Vagina (tissue), 2 donors: Measurements from ENCODE around the gene RPS6KA2.

Experiments
- CTCF ChIP-seq, 3 experiments: fragments of 450-650 bp in 2 of 3; fragments of 200-600 bp in 1 of 3; sonication (generic) in 1 of 3; IDR thresholded peaks; one replicate each; pipeline ENCODE4 v1.5.1; 2017 to 2019; ENCODE audit warnings: antibody characterized with exemption in 3 of 3, mild to moderate bottlenecking in 2 of 3, moderate library complexity in 2 of 3
- POLR2A ChIP-seq, 2 donors: fragments of 450-650 bp; IDR thresholded peaks; one replicate each; pipeline ENCODE4 v1.6.1; 2017; ENCODE audit warnings: antibody characterized with exemption in 2 of 2, mild to moderate bottlenecking in 2 of 2, moderate library complexity in 2 of 2

- TF ChIP-seq CTCF (IDR thresholded peaks at IDR 0.05), result no peak
- TF ChIP-seq POLR2A (IDR thresholded peaks at IDR 0.05), result no peak
Observed at GRCh38 chr6:166471797-166472260, 155.2 kb downstream of the RPS6KA2 start.
